ENCODE results near the gene ITGAV. TPM values are rescaled to one million over a fixed set of nuclear protein-coding genes. Genes with fewer than 3 reads are reported as not detected.

The ITGAV gene
- total and polyA plus RNA-seq, 2 experiments from 2014 or later, result 32.7 to 135 TPM

GRCh38 chr2:186543561-186544131 lies 46.2 kb upstream of the ITGAV start:
- H3K4me3 ChIP-seq, result no peak overlapping the region
- no peaks in the 10 kb centered on the region for H3K9me3 ChIP-seq (ENCODE audit: low read depth)
- WGBS (ENCODE audit: low lambda C conversion rate, missing lambda C conversion rate), result 59% methylated on average over 3 of the region's 3 CpGs
- H3K4me2 ChIP-seq, result peak overlapping the region; percentile 16
- H3K4me1 ChIP-seq (ENCODE audit: insufficient read depth), result peaks cover 5% of the 10 kb centered on the region
- peak; percentile 6 for DNase-seq (ENCODE audit: low spot score)
- TF ChIP-seq EZH2phosphoT487 (IDR thresholded peaks at IDR 0.05; ENCODE audit: low read depth, severe bottlenecking, unreplicated experiment), result no peak
- TF ChIP-seq EZH2 (IDR thresholded peaks at IDR 0.05; ENCODE audit: borderline replicate concordance), result no peak
- no peak for TF ChIP-seq CTCF (IDR thresholded peaks at IDR 0.05; ENCODE audit: poor library complexity)
- H2AFZ ChIP-seq, result no peak overlapping the region
- peak overlapping the region; percentile 76 for H3K27ac ChIP-seq
- no peaks in the 10 kb centered on the region for H3K79me2 ChIP-seq
- no peaks in the 10 kb centered on the region for H3K9me2 ChIP-seq (replicated peaks; ENCODE audit: insufficient read depth)
- no peaks in the 10 kb centered on the region for H4K20me1 ChIP-seq (ENCODE audit: insufficient read depth, poor library complexity, severe bottlenecking)
- no peaks in the 10 kb centered on the region for H3K36me3 ChIP-seq (replicated peaks; ENCODE audit: insufficient read depth, low read depth)
- H3K27me3 ChIP-seq, result no peaks in the 10 kb centered on the region

GRCh38 chr2:186544255-186544675 lies 45.6 kb upstream of the ITGAV start:
- Histone ChIP-seq H3K9me3 (ENCODE audit: low read depth) (no peaks in the 10 kb centered on the region), H3K27ac (peak overlapping the region; percentile 76), H4K20me1 (ENCODE audit: insufficient read depth, poor library complexity, severe bottlenecking) (no peaks in the 10 kb centered on the region), H3K4me3 (no peak overlapping the region), H3K36me3 (replicated peaks; ENCODE audit: insufficient read depth, low read depth) (no peaks in the 10 kb centered on the region), H3K27me3 (no peaks in the 10 kb centered on the region), H3K4me2 (peak overlapping the region; percentile 16), H2AFZ (no peak overlapping the region), H3K79me2 (no peaks in the 10 kb centered on the region), H3K4me1 (ENCODE audit: insufficient read depth) (peaks cover 5% of the 10 kb centered on the region), H3K9me2 (replicated peaks; ENCODE audit: insufficient read depth) (no peaks in the 10 kb centered on the region)
- WGBS (ENCODE audit: low lambda C conversion rate, missing lambda C conversion rate), result 22% methylated on average over 1 of the region's 1 CpG
- TF ChIP-seq CTCF (IDR thresholded peaks at IDR 0.05; ENCODE audit: poor library complexity), result no peak
- no peak for TF ChIP-seq EZH2 (IDR thresholded peaks at IDR 0.05; ENCODE audit: borderline replicate concordance)
- TF ChIP-seq EZH2phosphoT487 (IDR thresholded peaks at IDR 0.05; ENCODE audit: low read depth, severe bottlenecking, unreplicated experiment), result no peak
- DNase-seq (ENCODE audit: low spot score), result peak; percentile 51

DNA sequence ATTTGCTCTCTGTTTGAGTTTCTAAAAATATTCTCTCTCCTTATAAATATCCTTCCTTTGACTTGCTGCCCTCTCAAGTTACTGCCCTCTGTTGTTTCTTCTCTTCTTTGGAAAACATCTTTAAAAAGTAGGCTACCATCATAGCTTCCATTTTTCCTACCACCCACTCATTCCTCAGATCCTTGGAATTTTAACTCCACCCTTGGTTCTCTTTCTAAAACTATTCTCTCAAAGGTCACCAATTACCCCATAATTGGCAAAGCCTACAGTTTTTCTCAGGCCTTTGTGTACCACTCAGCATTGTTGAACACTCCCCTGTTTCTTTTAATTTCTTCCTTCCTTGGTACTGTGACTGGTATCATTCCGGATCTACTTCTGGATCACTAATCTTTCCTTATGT lies 43.0 kb upstream of the ITGAV start:
- Histone ChIP-seq H2AFZ (no peak overlapping the region), H3K36me3 (replicated peaks; ENCODE audit: insufficient read depth, low read depth) (no peaks in the 10 kb centered on the region), H4K20me1 (ENCODE audit: insufficient read depth, poor library complexity, severe bottlenecking) (no peaks in the 10 kb centered on the region), H3K79me2 (no peaks in the 10 kb centered on the region), H3K4me3 (no peak overlapping the region), H3K27me3 (no peaks in the 10 kb centered on the region), H3K9me2 (replicated peaks; ENCODE audit: insufficient read depth) (no peaks in the 10 kb centered on the region), H3K27ac (no peak overlapping the region), H3K4me1 (ENCODE audit: insufficient read depth) (peaks cover 5% of the 10 kb centered on the region), H3K9me3 (ENCODE audit: low read depth) (no peaks in the 10 kb centered on the region), H3K4me2 (no peak overlapping the region)
- no peak for DNase-seq (ENCODE audit: low spot score)
- WGBS (ENCODE audit: low lambda C conversion rate, missing lambda C conversion rate), result 0% methylated on average over 1 of the region's 1 CpG
- no peak for TF ChIP-seq EZH2phosphoT487 (IDR thresholded peaks at IDR 0.05; ENCODE audit: low read depth, severe bottlenecking, unreplicated experiment)
- TF ChIP-seq CTCF (IDR thresholded peaks at IDR 0.05; ENCODE audit: poor library complexity), result no peak
- TF ChIP-seq EZH2 (IDR thresholded peaks at IDR 0.05; ENCODE audit: borderline replicate concordance), result no peak

Data from hepatocyte (in vitro differentiated cells).